ENCODE data around the gene GP5.

GP5 gene

GRCh38 chr3:194352667-194353246, 46.3 kb downstream of the GP5 start (continued):
- TF ChIP-seq ZBTB11 (tag by site-specific recombination; conservative IDR thresholded peaks at IDR 0.05; ENCODE audit: low read depth) (no peak), ZNF214 (tag by site-specific recombination; IDR thresholded peaks at IDR 0.05; ENCODE audit: borderline replicate concordance) (no peak), ZNF830 (tag by site-specific recombination; IDR thresholded peaks at IDR 0.05; ENCODE audit: low read depth) (no peak), ZNF488 (tag by site-specific recombination; IDR thresholded peaks at IDR 0.05) (peak; percentile 67; the same call in 1 of the 2 replicates), MEIS1 (CRISPR knock-in tag; IDR thresholded peaks at IDR 0.05; ENCODE audit: borderline replicate concordance) (no peak), ZNF248 (tag by site-specific recombination; IDR thresholded peaks at IDR 0.05) (peak; percentile 30; the same call in 1 of the 2 replicates), SCRT1 (tag by site-specific recombination; IDR thresholded peaks at IDR 0.05; ENCODE audit: borderline replicate concordance) (peak; percentile 35; the same call in 1 of the 2 replicates), TCF7L2 (IDR thresholded peaks at IDR 0.05; ENCODE audit: borderline replicate concordance, low read depth, low read length) (no peak), OVOL3 (tag by site-specific recombination; IDR thresholded peaks at IDR 0.05) (no peak; the same call in 1 of the 2 replicates), PATZ1 (tag by site-specific recombination; IDR thresholded peaks at IDR 0.05) (peak; percentile 48; the same call in 1 of the 2 replicates), ZNF518A (tag by site-specific recombination; conservative IDR thresholded peaks at IDR 0.05; ENCODE audit: low read depth) (no peak), MZF1 (tag by site-specific recombination; IDR thresholded peaks at IDR 0.05; ENCODE audit: borderline replicate concordance) (no peak), EGR2 (tag by site-specific recombination; IDR thresholded peaks at IDR 0.05; ENCODE audit: low read depth) (peak; percentile 98), ZIC2 (tag by site-specific recombination; IDR thresholded peaks at IDR 0.05) (0 out of 2 replicates have a peak, but pooled peaks have one; percentile 11), ZFHX2 (tag by site-specific recombination; conservative IDR thresholded peaks at IDR 0.05) (peak; percentile 99), ZNF704 (tag by site-specific recombination; IDR thresholded peaks at IDR 0.05) (peak; percentile 51; the same call in 1 of the 2 replicates), ZBTB20 (tag by site-specific recombination; IDR thresholded peaks at IDR 0.05) (0 out of 2 replicates have a peak, but pooled peaks have one; percentile 24), ZBTB17 (tag by site-specific recombination; IDR thresholded peaks at IDR 0.05) (peak; percentile 47), ZNF221 (tag by site-specific recombination; IDR thresholded peaks at IDR 0.05; ENCODE audit: borderline replicate concordance) (no peak), ZNF580 (tag by site-specific recombination; IDR thresholded peaks at IDR 0.05) (no peak; the same call in 1 of the 2 replicates), ZNF596 (tag by site-specific recombination; IDR thresholded peaks at IDR 0.05) (no peak), ZNF558 (tag by site-specific recombination; IDR thresholded peaks at IDR 0.05) (no peak), PRDM4 (tag by site-specific recombination; IDR thresholded peaks at IDR 0.05) (0 out of 2 replicates have a peak, but pooled peaks have one; percentile 14)
